ENCODE measurements around the gene ZKSCAN2. TPM values are rescaled to one million over a fixed set of nuclear protein-coding genes. Genes with fewer than 3 reads are reported as not detected.

ZKSCAN2 gene
- total and polyA plus RNA-seq, 4 donors, result 0.47 to 3.4 (median 1.7) TPM

DNA sequence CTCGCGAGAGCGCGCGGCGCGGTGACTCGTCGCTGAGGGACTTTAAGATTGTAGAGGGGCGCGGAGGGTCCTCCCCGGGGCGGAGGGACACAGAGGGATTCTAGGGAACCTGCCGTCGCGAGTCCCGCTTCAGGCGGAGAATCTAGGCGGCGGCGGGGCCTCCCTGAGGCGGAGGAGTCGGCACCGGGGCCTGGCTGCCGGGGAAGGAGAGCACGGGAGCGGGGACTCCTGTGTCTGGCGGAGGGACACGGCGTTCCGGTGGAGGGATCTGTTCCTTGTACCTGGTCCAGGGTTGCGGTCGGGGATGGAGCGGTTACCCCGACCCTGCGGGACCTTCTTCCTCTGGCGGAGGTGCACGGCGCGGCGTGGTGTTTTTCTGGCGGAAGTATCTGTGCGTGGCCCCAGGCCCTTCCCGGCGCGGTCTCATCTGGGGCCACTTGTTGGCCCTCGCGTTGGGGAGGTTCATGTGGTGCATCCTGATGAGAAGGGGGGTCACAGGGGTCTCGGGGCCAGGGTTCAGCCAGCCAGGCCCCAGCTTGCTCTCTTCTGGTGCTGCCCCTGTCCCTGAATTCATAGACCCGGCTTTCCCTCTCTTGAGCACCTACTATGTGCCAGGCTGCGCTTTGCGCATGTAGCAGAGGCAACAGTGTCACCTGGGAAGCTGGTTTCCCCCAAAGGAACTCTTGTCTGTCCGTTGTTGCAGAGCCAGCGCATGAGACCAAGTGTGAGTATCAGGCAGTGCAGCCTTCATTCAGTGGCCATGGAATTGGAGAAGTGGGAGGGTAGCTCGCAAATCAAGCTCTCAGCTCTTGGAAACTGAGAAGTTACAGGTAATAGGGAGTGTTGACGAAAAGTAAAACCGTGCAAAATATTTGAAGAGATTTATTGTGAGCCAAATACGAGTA lies 563 bp upstream of the ZKSCAN2 start:
- H3K36me3 ChIP-seq (ENCODE audit: control insufficient read depth in 4 of 4, insufficient read depth in 3 of 4, low read depth in 1 of 4, low read length in 3 of 4), result peaks cover 2 to 12% (median 8%) of the 10 kb centered on the region in 4 donors
- WGBS, result 4% methylated on average over 58 of the region's 58 CpGs
- H3K4me1 ChIP-seq (ENCODE audit: control insufficient read depth in 4 of 4, insufficient read depth in 4 of 4, low read length in 3 of 4), result peaks cover 0 to 24% (median 21%) of the 10 kb centered on the region in 4 donors
- H3K9me3 ChIP-seq (ENCODE audit: control insufficient read depth in 4 of 4, low read length in 3 of 4), result no peaks in the 10 kb centered on the region
- peak overlapping the region; percentile 56 to 80 (median 65) for H3K4me3 ChIP-seq (ENCODE audit: low read depth in 1 of 3, low read length in 3 of 3)
- TF ChIP-seq HNF4A (conservative IDR thresholded peaks at IDR 0.05), result peak in 1 of 2 donors; percentile 58
- TF ChIP-seq, protein P1, sequence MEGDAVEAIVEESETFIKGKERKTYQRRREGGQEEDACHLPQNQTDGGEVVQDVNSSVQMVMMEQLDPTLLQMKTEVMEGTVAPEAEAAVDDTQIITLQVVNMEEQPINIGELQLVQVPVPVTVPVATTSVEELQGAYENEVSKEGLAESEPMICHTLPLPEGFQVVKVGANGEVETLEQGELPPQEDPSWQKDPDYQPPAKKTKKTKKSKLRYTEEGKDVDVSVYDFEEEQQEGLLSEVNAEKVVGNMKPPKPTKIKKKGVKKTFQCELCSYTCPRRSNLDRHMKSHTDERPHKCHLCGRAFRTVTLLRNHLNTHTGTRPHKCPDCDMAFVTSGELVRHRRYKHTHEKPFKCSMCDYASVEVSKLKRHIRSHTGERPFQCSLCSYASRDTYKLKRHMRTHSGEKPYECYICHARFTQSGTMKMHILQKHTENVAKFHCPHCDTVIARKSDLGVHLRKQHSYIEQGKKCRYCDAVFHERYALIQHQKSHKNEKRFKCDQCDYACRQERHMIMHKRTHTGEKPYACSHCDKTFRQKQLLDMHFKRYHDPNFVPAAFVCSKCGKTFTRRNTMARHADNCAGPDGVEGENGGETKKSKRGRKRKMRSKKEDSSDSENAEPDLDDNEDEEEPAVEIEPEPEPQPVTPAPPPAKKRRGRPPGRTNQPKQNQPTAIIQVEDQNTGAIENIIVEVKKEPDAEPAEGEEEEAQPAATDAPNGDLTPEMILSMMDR (IDR thresholded peaks at IDR 0.05; ENCODE audit: low read depth, low read length, missing input control), result no peak
- TF ChIP-seq, protein P2, sequence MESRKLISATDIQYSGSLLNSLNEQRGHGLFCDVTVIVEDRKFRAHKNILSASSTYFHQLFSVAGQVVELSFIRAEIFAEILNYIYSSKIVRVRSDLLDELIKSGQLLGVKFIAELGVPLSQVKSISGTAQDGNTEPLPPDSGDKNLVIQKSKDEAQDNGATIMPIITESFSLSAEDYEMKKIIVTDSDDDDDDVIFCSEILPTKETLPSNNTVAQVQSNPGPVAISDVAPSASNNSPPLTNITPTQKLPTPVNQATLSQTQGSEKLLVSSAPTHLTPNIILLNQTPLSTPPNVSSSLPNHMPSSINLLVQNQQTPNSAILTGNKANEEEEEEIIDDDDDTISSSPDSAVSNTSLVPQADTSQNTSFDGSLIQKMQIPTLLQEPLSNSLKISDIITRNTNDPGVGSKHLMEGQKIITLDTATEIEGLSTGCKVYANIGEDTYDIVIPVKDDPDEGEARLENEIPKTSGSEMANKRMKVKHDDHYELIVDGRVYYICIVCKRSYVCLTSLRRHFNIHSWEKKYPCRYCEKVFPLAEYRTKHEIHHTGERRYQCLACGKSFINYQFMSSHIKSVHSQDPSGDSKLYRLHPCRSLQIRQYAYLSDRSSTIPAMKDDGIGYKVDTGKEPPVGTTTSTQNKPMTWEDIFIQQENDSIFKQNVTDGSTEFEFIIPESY (IDR thresholded peaks at IDR 0.05), result peak; percentile 96
- peak in 1 of 2 donors; percentile 29 for TF ChIP-seq RXRA (IDR thresholded peaks at IDR 0.05)
- H3K27me3 ChIP-seq (ENCODE audit: control insufficient read depth in 4 of 4, insufficient read depth in 4 of 4, low read length in 3 of 4), result no peaks in the 10 kb centered on the region
- H3K27ac ChIP-seq (ENCODE audit: low read depth in 1 of 2, low read length in 2 of 2), result peak overlapping the region; percentile 98 to 99
- peak; percentile 84 for DNase-seq (ENCODE audit: low spot score)
- H3K9ac ChIP-seq (ENCODE audit: low read depth in 1 of 2, low read length in 2 of 2), result peak overlapping the region; percentile 54 to 69

DNA sequence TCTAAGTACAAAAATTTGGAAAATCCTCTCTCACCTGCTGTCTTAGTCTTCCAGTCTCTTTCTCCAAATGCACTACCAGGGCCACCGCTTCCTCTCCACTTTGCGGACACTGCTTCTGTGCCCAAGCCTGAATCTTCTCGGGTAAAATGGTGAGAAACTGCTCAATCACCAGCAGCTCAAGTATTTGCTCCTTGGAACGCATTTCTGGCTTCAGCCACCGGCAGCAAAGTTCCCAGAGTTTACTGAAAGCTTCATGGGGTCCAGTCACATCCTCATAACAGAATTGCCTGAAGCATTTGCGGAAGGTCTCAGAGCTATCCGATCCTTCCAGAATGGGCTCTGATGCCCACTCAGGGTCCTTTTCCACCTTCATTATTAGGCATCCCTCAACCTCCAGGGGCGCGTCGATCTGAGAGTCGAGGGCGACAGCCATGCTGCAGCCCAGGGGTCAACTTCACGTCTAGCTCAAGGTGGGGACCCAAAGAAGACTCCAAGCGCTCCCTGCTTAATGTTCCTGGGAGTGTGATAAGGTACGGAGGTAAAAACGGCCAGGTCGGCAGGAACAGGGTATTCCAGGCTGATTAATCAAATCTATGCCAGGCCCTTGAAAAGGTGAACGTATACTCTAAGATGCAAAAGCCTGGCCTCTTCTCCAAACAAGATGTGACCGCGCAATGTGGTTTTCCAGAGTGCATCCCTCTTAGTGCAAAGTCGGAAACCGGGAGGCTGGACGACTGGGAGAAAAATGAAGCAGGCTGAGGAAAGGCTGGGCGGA lies 763 bp downstream of the ZKSCAN2 start:
- TF ChIP-seq, protein P1 (IDR thresholded peaks at IDR 0.05; ENCODE audit: low read depth, low read length, missing input control), result no peak
- TF ChIP-seq FOXA1 (IDR thresholded peaks at IDR 0.05) (no peak), TAF1 (conservative IDR thresholded peaks at IDR 0.05) (no peak), RXRA (IDR thresholded peaks at IDR 0.05) (no peak), YY1 (IDR thresholded peaks at IDR 0.05) (no peak), HNF4G (IDR thresholded peaks at IDR 0.05) (no peak)
- TF ChIP-seq, protein P3, sequence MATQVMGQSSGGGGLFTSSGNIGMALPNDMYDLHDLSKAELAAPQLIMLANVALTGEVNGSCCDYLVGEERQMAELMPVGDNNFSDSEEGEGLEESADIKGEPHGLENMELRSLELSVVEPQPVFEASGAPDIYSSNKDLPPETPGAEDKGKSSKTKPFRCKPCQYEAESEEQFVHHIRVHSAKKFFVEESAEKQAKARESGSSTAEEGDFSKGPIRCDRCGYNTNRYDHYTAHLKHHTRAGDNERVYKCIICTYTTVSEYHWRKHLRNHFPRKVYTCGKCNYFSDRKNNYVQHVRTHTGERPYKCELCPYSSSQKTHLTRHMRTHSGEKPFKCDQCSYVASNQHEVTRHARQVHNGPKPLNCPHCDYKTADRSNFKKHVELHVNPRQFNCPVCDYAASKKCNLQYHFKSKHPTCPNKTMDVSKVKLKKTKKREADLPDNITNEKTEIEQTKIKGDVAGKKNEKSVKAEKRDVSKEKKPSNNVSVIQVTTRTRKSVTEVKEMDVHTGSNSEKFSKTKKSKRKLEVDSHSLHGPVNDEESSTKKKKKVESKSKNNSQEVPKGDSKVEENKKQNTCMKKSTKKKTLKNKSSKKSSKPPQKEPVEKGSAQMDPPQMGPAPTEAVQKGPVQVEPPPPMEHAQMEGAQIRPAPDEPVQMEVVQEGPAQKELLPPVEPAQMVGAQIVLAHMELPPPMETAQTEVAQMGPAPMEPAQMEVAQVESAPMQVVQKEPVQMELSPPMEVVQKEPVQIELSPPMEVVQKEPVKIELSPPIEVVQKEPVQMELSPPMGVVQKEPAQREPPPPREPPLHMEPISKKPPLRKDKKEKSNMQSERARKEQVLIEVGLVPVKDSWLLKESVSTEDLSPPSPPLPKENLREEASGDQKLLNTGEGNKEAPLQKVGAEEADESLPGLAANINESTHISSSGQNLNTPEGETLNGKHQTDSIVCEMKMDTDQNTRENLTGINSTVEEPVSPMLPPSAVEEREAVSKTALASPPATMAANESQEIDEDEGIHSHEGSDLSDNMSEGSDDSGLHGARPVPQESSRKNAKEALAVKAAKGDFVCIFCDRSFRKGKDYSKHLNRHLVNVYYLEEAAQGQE (IDR thresholded peaks at IDR 0.05), result peak; percentile 68
- 6% methylated on average over 24 of the region's 24 CpGs for WGBS
- peak overlapping the region; percentile 65 to 68 (median 66) for H3K4me3 ChIP-seq (ENCODE audit: low read depth in 1 of 3, low read length in 3 of 3)
- H3K4me1 ChIP-seq (ENCODE audit: control insufficient read depth in 4 of 4, insufficient read depth in 4 of 4, low read length in 3 of 4), result peaks cover 0 to 24% (median 21%) of the 10 kb centered on the region in 4 donors
- peak overlapping the region; percentile 98 to 99 for H3K27ac ChIP-seq (ENCODE audit: low read depth in 1 of 2, low read length in 2 of 2)
- H3K27me3 ChIP-seq (ENCODE audit: control insufficient read depth in 4 of 4, insufficient read depth in 4 of 4, low read length in 3 of 4), result no peaks in the 10 kb centered on the region
- peak overlapping the region in 1 of 2 donors; percentile 90 for H3K9ac ChIP-seq (ENCODE audit: low read depth in 1 of 2, low read length in 2 of 2)
- DNase-seq (ENCODE audit: low spot score), result no peak
- H3K9me3 ChIP-seq (ENCODE audit: control insufficient read depth in 4 of 4, low read length in 3 of 4), result no peaks in the 10 kb centered on the region
- H3K36me3 ChIP-seq (ENCODE audit: control insufficient read depth in 4 of 4, insufficient read depth in 3 of 4, low read depth in 1 of 4, low read length in 3 of 4), result peaks cover 6 to 25% (median 18%) of the 10 kb centered on the region in 4 donors
